Measurements from ENCODE around the gene MTF2.
A peak's percentile ranks its signal among the peaks of the same experiment; 100 is the strongest.

Gene MTF2

GRCh38 chr1:93083979-93084378 lies 4.9 kb downstream of the MTF2 start:
- no peak for DNase-seq (ENCODE audit: low spot score)

- no peak for DNase-seq (ENCODE audit: low spot score)
Observed at GRCh38 chr1:93087532-93087931, 8.4 kb downstream of the MTF2 start.

- peak; percentile 9 for DNase-seq (ENCODE audit: low spot score)
Observed at GRCh38 chr1:93093332-93094006, 14.4 kb downstream of the MTF2 start.

- no peak for DNase-seq (ENCODE audit: low spot score)
Observed at GRCh38 chr1:93095804-93096585, 16.9 kb downstream of the MTF2 start.

- DNase-seq (ENCODE audit: low spot score): no peak
Observed at GRCh38 chr1:93102142-93102541, 23.1 kb downstream of the MTF2 start.

GRCh38 chr1:93106226-93106625 lies 27.1 kb downstream of the MTF2 start:
- DNase-seq (ENCODE audit: low spot score): no peak

GRCh38 chr1:93107395-93107794 lies 28.3 kb downstream of the MTF2 start:
- no peak for DNase-seq (ENCODE audit: low spot score)

GRCh38 chr1:93108335-93108734 lies 29.3 kb downstream of the MTF2 start:
- DNase-seq (ENCODE audit: low spot score): no peak

- no peak for DNase-seq (ENCODE audit: low spot score)
Observed at GRCh38 chr1:93109578-93109977, 30.5 kb downstream of the MTF2 start.

- no peak for DNase-seq (ENCODE audit: low spot score)
Observed at GRCh38 chr1:93111065-93111464, 32.0 kb downstream of the MTF2 start.

- DNase-seq (ENCODE audit: low spot score): no peak
Observed at GRCh38 chr1:93111561-93111960, 32.5 kb downstream of the MTF2 start.

GRCh38 chr1:93113127-93113526 lies 34.0 kb downstream of the MTF2 start:
- no peak for DNase-seq (ENCODE audit: low spot score)

- DNase-seq (ENCODE audit: low spot score): no peak
Observed at GRCh38 chr1:93114391-93114790, 35.3 kb downstream of the MTF2 start.

GRCh38 chr1:93120614-93121013 lies 41.5 kb downstream of the MTF2 start:
- no peak for DNase-seq (ENCODE audit: low spot score)

GRCh38 chr1:93123201-93123783 lies 44.2 kb downstream of the MTF2 start:
- DNase-seq (ENCODE audit: low spot score): no peak

- no peak for DNase-seq (ENCODE audit: low spot score)
Observed at GRCh38 chr1:93124556-93125355, 45.7 kb downstream of the MTF2 start.

GRCh38 chr1:93129507-93130099 lies 50.5 kb downstream of the MTF2 start:
- no peak for DNase-seq (ENCODE audit: low spot score)

GRCh38 chr1:93132638-93133037 lies 53.6 kb downstream of the MTF2 start:
- no peak for DNase-seq (ENCODE audit: low spot score)

- DNase-seq (ENCODE audit: low spot score): no peak
Observed at GRCh38 chr1:93136445-93136844, 57.4 kb downstream of the MTF2 start.

GRCh38 chr1:93137604-93138292 lies 58.7 kb downstream of the MTF2 start:
- no peak for DNase-seq (ENCODE audit: low spot score)

- DNase-seq (ENCODE audit: low spot score): no peak
Observed at GRCh38 chr1:93140106-93140505, 61.0 kb downstream of the MTF2 start.
